Measurements from ENCODE around the gene IRGC. TPM values are rescaled to one million over a fixed set of nuclear protein-coding genes. Genes with fewer than 3 reads are reported as not detected.

Gene IRGC
- total and polyA plus RNA-seq, 9 donors: not detected

DNA sequence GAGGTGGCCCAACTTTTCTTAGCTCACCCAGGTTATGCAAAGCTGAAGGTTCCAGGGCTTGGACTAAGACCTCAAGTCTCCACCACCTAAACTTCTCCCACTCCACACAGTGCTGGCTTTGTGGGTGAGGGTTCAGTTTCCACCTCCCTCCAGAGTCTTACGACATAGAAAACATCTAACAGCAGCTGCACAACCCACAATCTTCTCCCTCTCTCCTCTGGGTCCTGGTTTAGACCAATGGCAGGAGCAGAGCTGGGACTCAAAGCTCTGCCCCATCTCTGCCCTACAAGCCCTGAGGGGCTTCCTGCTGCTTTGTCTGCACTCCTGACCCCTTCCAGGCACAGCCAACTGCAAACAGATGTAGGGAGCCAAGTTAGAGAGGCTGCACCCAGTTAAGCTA lies 16.0 kb downstream of the IRGC start:
- no peaks in the 10 kb centered on the region for H3K27me3 ChIP-seq
- no peaks in the 10 kb centered on the region for H3K9me3 ChIP-seq
- intact Hi-C loops (cut with DNase I): no loop called here
- 51 to 73% (median 64%) methylated on average over 1 of the region's 1 CpG for WGBS, 3 donors
- DNase-seq: no peak
- no peaks in the 10 kb centered on the region for H3K4me1 ChIP-seq (ENCODE audit: insufficient read depth)
- H3K4me3 ChIP-seq: no peak overlapping the region
- TF ChIP-seq EP300 (IDR thresholded peaks at IDR 0.05) (no peak), POLR2A (IDR thresholded peaks at IDR 0.05) (no peak)
- TF ChIP-seq, protein P1, sequence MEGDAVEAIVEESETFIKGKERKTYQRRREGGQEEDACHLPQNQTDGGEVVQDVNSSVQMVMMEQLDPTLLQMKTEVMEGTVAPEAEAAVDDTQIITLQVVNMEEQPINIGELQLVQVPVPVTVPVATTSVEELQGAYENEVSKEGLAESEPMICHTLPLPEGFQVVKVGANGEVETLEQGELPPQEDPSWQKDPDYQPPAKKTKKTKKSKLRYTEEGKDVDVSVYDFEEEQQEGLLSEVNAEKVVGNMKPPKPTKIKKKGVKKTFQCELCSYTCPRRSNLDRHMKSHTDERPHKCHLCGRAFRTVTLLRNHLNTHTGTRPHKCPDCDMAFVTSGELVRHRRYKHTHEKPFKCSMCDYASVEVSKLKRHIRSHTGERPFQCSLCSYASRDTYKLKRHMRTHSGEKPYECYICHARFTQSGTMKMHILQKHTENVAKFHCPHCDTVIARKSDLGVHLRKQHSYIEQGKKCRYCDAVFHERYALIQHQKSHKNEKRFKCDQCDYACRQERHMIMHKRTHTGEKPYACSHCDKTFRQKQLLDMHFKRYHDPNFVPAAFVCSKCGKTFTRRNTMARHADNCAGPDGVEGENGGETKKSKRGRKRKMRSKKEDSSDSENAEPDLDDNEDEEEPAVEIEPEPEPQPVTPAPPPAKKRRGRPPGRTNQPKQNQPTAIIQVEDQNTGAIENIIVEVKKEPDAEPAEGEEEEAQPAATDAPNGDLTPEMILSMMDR (IDR thresholded peaks at IDR 0.05): no peak
- H3K36me3 ChIP-seq: no peaks in the 10 kb centered on the region
- H3K27ac ChIP-seq: no peak overlapping the region

DNA sequence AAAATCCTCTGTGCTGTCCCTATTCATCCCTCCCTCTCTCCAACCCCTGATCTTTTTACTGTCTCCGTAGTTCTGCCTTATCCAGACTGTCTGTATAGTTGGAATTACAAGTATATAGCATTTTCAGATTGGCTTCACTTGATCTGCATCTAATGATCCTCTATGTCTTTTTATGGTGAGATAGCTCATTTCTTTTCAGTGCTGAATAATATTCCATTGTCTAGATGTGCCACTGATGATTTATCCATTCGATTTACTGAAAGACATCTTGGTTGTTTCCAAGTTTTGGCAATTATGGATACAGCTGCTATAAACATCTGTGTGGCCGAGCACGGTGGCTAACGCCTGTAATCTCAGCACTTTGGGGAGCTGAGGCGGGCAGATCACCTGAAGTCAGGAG lies 19.1 kb downstream of the IRGC start:
- no peak for DNase-seq
- intact Hi-C loops (cut with DNase I): no loop called here
- H3K27me3 ChIP-seq: no peaks in the 10 kb centered on the region
- no peaks in the 10 kb centered on the region for H3K36me3 ChIP-seq
- H3K4me1 ChIP-seq (ENCODE audit: insufficient read depth): no peaks in the 10 kb centered on the region
- no peak for TF ChIP-seq EP300 (IDR thresholded peaks at IDR 0.05)
- TF ChIP-seq POLR2A (IDR thresholded peaks at IDR 0.05): no peak
- TF ChIP-seq, protein P1 (IDR thresholded peaks at IDR 0.05): no peak
- no peak overlapping the region for H3K4me3 ChIP-seq
- no peak overlapping the region for H3K27ac ChIP-seq
- WGBS, 3 donors: 95 to 96% (median 95%) methylated on average over 6 of the region's 6 CpGs
- H3K9me3 ChIP-seq: no peaks in the 10 kb centered on the region

DNA sequence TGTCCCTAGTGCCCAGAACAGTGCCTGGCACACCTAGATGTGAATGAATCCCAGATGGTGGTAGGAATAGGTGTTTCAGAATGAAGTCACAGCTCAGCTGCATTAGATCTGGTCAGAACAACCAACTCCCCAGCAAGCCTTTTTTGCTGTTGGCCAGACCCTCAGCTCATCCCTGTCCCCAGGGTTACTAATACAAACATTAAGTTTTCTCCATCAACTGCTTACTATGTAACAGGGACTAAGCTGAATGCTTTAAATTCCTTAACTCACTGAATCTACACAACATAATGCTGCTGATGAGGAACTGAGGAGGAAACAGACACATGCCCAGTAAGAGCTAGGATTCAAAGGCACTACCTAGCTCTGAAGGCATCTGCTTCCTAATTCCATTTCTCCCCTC lies 20.1 kb downstream of the IRGC start:
- no peaks in the 10 kb centered on the region for H3K9me3 ChIP-seq
- intact Hi-C loops (cut with DNase I): no loop called here
- H3K36me3 ChIP-seq: no peaks in the 10 kb centered on the region
- no peaks in the 10 kb centered on the region for H3K4me1 ChIP-seq (ENCODE audit: insufficient read depth)
- H3K27me3 ChIP-seq: no peaks in the 10 kb centered on the region
- H3K27ac ChIP-seq: no peak overlapping the region
- DNase-seq: no peak
- no peak for TF ChIP-seq EP300 (IDR thresholded peaks at IDR 0.05)
- TF ChIP-seq, protein P1 (IDR thresholded peaks at IDR 0.05): no peak
- no peak for TF ChIP-seq POLR2A (IDR thresholded peaks at IDR 0.05)
- H3K4me3 ChIP-seq: no peak overlapping the region

DNA sequence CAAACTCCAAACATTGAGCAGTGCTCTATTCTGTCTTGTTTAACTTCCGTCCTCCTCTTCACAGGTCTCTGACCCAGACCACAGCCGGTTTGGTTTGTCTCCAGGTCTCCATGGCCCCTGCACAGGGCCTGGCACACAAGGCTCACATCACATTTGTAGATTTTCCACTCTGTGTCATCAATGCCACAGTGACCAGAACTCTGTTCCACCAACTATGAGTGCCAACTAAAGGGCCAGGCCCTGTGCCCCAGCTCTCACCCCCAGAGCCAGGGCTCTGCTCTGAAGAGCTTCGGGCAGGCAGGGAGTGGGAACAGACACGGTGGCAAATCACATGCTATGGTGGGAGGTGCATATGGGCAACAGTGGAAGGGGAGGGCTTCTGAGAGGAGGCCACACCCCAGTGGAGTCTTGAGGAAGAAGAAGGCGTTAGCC lies 22.9 kb downstream of the IRGC start:
- Histone ChIP-seq H3K4me3 (no peak overlapping the region), H3K36me3 (no peaks in the 10 kb centered on the region), H3K9me3 (no peaks in the 10 kb centered on the region), H3K4me1 (ENCODE audit: insufficient read depth) (no peaks in the 10 kb centered on the region), H3K27me3 (no peaks in the 10 kb centered on the region), H3K27ac (no peak overlapping the region)
- WGBS, 3 donors: 39 to 46% (median 41%) methylated on average over 5 of the region's 5 CpGs
- TF ChIP-seq POLR2A (IDR thresholded peaks at IDR 0.05): no peak
- TF ChIP-seq, protein P1 (IDR thresholded peaks at IDR 0.05): no peak
- no peak for TF ChIP-seq EP300 (IDR thresholded peaks at IDR 0.05)
- no peak for DNase-seq
- intact Hi-C loops (cut with DNase I): no loop called here

Data from ovary (tissue), 9 donors.